Ovary (tissue), 3 donors: ENCODE data around the gene HDAC11.
"Not testable (repeated sequence)": the region's sequence is repeated elsewhere in the genome, so short reads cannot be mapped to it uniquely, and the experiment has no call there.

Source experiments
- POLR2A ChIP-seq: fragments of 450-650 bp; IDR thresholded peaks from one replicate; pipeline ENCODE4 v1.6.1; 2017; ENCODE audit warnings: antibody characterized with exemption, mild to moderate bottlenecking, moderate library complexity
- TF ChIP-seq, protein P1 (sequence below), 3 donors: fragments of 450-650 bp in 2 of 3; fragments of 200-600 bp in 1 of 3; IDR thresholded peaks; one replicate each; pipeline versions ENCODE4 v1.5.1 to v1.8.0; 2016 to 2022; ENCODE audit warnings: antibody characterized with exemption in 3 of 3, mild to moderate bottlenecking in 1 of 3
- donor health status: DM: no; HTN: no; CAD: no.

GRCh38 chr3:13436213-13436612 is 43.9 kb upstream of the HDAC11 start:
- not testable (repeated sequence) for TF ChIP-seq POLR2A
- TF ChIP-seq, protein P1, sequence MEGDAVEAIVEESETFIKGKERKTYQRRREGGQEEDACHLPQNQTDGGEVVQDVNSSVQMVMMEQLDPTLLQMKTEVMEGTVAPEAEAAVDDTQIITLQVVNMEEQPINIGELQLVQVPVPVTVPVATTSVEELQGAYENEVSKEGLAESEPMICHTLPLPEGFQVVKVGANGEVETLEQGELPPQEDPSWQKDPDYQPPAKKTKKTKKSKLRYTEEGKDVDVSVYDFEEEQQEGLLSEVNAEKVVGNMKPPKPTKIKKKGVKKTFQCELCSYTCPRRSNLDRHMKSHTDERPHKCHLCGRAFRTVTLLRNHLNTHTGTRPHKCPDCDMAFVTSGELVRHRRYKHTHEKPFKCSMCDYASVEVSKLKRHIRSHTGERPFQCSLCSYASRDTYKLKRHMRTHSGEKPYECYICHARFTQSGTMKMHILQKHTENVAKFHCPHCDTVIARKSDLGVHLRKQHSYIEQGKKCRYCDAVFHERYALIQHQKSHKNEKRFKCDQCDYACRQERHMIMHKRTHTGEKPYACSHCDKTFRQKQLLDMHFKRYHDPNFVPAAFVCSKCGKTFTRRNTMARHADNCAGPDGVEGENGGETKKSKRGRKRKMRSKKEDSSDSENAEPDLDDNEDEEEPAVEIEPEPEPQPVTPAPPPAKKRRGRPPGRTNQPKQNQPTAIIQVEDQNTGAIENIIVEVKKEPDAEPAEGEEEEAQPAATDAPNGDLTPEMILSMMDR (IDR thresholded peaks at IDR 0.05), result not testable (repeated sequence)
